Erythroblast (primary cell): ENCODE results near the gene STKLD1.

ENCODE experiments used
- GATA1 ChIP-seq: IDR thresholded peaks from 2 replicates; pipeline ENCODE4 v1.6.1; 2011; ENCODE audit warnings: low read depth, mild to moderate bottlenecking, control low read depth, low read length, moderate library complexity
- POLR2A ChIP-seq: IDR thresholded peaks from 2 replicates; pipeline ENCODE4 v1.6.1; 2011; ENCODE audit warnings: mild to moderate bottlenecking, low read length

GRCh38 chr9:133347515-133347984 is 28.6 kb upstream of the STKLD1 start:
- no peak for TF ChIP-seq POLR2A
- no peak for TF ChIP-seq GATA1
